Suprapubic skin (tissue), 4 donors: Measurements from ENCODE around the gene KLHL30. TPM values are rescaled to one million over a fixed set of nuclear protein-coding genes. Genes with fewer than 3 reads are reported as not detected.
A peak's percentile ranks its signal among the peaks of the same experiment; 100 is the strongest.
"Not testable (repeated sequence)": the region's sequence is repeated elsewhere in the genome, so short reads cannot be mapped to it uniquely, and the experiment has no call there.

ENCODE experiments used
- DNase-seq, 2 donors: peaks; one replicate each; pipeline ENCODE4 v3.0.0-alpha.2; 2019; ENCODE audit warnings: low spot score in 2 of 2
- H3K27ac ChIP-seq: fragments of 200-600 bp; sonication (generic); one replicate; pipeline ENCODE4 v1.5.1; 2019
- H3K27me3 ChIP-seq: fragments of 200-600 bp; sonication (generic); one replicate; pipeline ENCODE4 v1.5.1; 2019
- H3K36me3 ChIP-seq: fragments of 200-600 bp; sonication (generic); one replicate; pipeline ENCODE4 v1.5.1; 2019
- H3K4me1 ChIP-seq: fragments of 200-600 bp; sonication (generic); one replicate; pipeline ENCODE4 v1.5.1; 2019
- H3K4me3 ChIP-seq: fragments of 200-600 bp; sonication (generic); one replicate; pipeline ENCODE4 v1.5.1; 2019; ENCODE audit warnings: mild to moderate bottlenecking
- H3K9me3 ChIP-seq: fragments of 200-600 bp; sonication (generic); one replicate; pipeline ENCODE4 v1.5.1; 2019
- CTCF ChIP-seq, 2 donors: fragments of 200-600 bp in 1 of 2; fragments of 450-650 bp in 1 of 2; sonication (generic) in 1 of 2; IDR thresholded peaks; one replicate each; pipeline ENCODE4 v1.5.1; 2016 to 2019; ENCODE audit warnings: antibody characterized with exemption in 2 of 2, mild to moderate bottlenecking in 1 of 2, moderate library complexity in 1 of 2
- EP300 ChIP-seq: sonication (generic); formaldehyde crosslinking; IDR thresholded peaks from one replicate; pipeline ENCODE4 v1.6.1; 2017; ENCODE audit warnings: antibody characterized with exemption
- POLR2A ChIP-seq, 2 donors: fragments of 450-650 bp; IDR thresholded peaks; one replicate each; pipeline ENCODE4 v1.6.1; 2017; ENCODE audit warnings: antibody characterized with exemption in 2 of 2, mild to moderate bottlenecking in 2 of 2, moderate library complexity in 2 of 2
- POLR2AphosphoS5 ChIP-seq, 3 donors: sonication (generic); formaldehyde crosslinking; IDR thresholded peaks; one replicate each; pipeline ENCODE4 v1.6.1; 2017; ENCODE audit warnings: antibody characterized with exemption in 3 of 3
- WGBS: methylation state at CpG from one replicate; pipeline ENCODE4 v1.1.5; 2018; 5-methylcytosine and 5-hydroxymethylcytosine counted together
- total RNA-seq, 4 donors: library from RNA; depleted of rRNA; stranded (reverse); fragments of >200 nt; gene quantifications; one replicate each; pipeline ENCODE4 v1.1.0, GENCODE V29; 2016

The KLHL30 gene
- total RNA-seq, 4 donors from 2014 or later = 0.13 to 0.23 TPM; not detected in 2

- WGBS = 89% methylated on average over 11 of the region's 13 CpGs
- Histone ChIP-seq H3K36me3 (peaks cover 58% of the 10 kb centered on the region), H3K27ac (no peak overlapping the region), H3K27me3 (peaks cover 17% of the 10 kb centered on the region), H3K9me3 (no peaks in the 10 kb centered on the region), H3K4me1 (peaks cover 27% of the 10 kb centered on the region), H3K4me3 (no peak overlapping the region)
- DNase-seq = no peak
- TF ChIP-seq CTCF (IDR thresholded peaks at IDR 0.05) (no peak), EP300 (no peak), POLR2A (IDR thresholded peaks at IDR 0.05) (no peak), POLR2AphosphoS5 (IDR thresholded peaks at IDR 0.05) (no peak)
Observed at GRCh38 chr2:238168196-238169047, 30.0 kb downstream of the KLHL30 start.

GRCh38 chr2:238169048-238169707 is 30.7 kb downstream of the KLHL30 start:
- Histone ChIP-seq H3K27me3 (peaks cover 9% of the 10 kb centered on the region), H3K4me3 (no peak overlapping the region), H3K36me3 (peaks cover 65% of the 10 kb centered on the region), H3K9me3 (no peaks in the 10 kb centered on the region), H3K27ac (peak overlapping the region; percentile 38), H3K4me1 (peaks cover 20% of the 10 kb centered on the region)
- 51% methylated on average over 6 of the region's 6 CpGs for WGBS
- no peak for TF ChIP-seq POLR2AphosphoS5 (IDR thresholded peaks at IDR 0.05)
- no peak for TF ChIP-seq EP300
- no peak for TF ChIP-seq POLR2A (IDR thresholded peaks at IDR 0.05)
- TF ChIP-seq CTCF (IDR thresholded peaks at IDR 0.05) = no peak
- no peak for DNase-seq

DNA sequence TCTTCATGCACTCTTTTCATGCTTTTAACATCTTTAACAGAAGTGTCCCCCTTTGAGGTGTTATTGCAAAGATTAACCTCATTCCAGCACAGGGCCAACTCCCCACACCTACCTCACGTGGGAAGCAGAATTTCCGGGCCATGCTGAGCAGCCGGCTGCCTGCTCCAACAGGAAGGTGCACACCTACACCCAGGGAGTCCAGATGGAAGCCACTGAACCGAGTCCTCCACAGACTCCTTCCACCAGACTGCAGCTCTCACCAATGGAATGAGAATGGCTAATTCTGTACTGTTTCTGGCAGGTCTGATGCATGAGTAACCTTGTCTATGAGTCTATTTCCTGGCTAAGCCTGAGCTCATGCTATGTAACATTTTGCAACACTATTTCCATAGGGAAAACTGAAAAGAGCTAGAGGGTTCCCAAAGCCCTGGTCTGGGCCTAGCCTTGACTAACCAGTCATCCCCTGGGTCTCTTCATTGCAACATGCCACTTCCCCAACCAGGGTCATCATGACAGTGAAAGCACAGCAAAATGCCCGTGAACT is 31.3 kb downstream of the KLHL30 start:
- TF ChIP-seq EP300 = no peak
- no peak for TF ChIP-seq POLR2AphosphoS5 (IDR thresholded peaks at IDR 0.05)
- H3K4me3 ChIP-seq = no peak overlapping the region
- H3K27ac ChIP-seq = peak overlapping the region; percentile 38
- no peaks in the 10 kb centered on the region for H3K9me3 ChIP-seq
- no peak for DNase-seq
- H3K4me1 ChIP-seq = peaks cover 19% of the 10 kb centered on the region
- peaks cover 70% of the 10 kb centered on the region for H3K36me3 ChIP-seq
- WGBS = 41% methylated on average over 5 of the region's 5 CpGs
- H3K27me3 ChIP-seq = peaks cover 3% of the 10 kb centered on the region

DNA sequence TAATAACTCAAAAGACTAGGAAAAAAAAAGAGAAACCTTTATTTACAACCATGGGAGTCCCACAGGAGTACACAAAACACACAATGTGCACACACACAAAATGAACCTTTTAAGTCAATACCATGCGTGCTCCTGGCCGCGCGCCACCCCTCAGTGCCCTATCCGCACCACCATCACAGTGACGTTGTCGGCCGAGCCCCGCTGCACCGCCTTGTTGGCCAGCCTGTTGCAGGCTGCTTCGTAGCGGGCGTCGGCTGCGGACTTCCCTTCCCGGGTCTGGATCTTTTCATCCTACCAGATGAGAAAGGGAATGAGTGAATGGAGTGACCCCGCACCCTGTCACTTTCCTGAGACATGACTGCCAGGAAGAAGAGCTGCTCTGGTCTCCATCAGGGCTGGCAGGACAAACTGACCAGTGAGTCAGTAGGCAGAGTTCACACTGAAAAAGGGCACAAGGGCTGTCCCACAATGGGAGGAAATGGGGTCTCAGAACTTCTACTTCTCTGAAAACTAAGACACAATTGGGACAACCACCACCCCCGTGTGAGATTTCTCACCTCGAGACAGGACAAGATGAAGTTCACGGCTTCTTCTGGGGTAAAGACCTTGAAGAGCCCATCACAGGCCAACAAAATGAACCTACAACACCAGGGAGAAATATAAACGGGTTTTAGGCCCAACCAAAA is 32.1 kb downstream of the KLHL30 start:
- 89% methylated on average over 21 of the region's 21 CpGs for WGBS
- Histone ChIP-seq H3K27ac (no peak overlapping the region), H3K36me3 (peaks cover 78% of the 10 kb centered on the region), H3K4me3 (no peak overlapping the region), H3K27me3 (no peaks in the 10 kb centered on the region), H3K4me1 (peaks cover 19% of the 10 kb centered on the region), H3K9me3 (no peaks in the 10 kb centered on the region)
- TF ChIP-seq POLR2A (IDR thresholded peaks at IDR 0.05) = no peak
- no peak for TF ChIP-seq POLR2AphosphoS5 (IDR thresholded peaks at IDR 0.05)
- no peak for TF ChIP-seq CTCF (IDR thresholded peaks at IDR 0.05)
- TF ChIP-seq EP300 = no peak
- DNase-seq = no peak

- not testable (repeated sequence) for H3K27ac ChIP-seq, H3K27me3 ChIP-seq, H3K9me3 ChIP-seq, DNase-seq, H3K4me3 ChIP-seq
- H3K36me3 ChIP-seq = peaks cover 80% of the 10 kb centered on the region
- peaks cover 19% of the 10 kb centered on the region for H3K4me1 ChIP-seq
- 84% methylated on average over 5 of the region's 5 CpGs for WGBS
Observed at GRCh38 chr2:238171072-238171431, 32.6 kb downstream of the KLHL30 start.
